ENCODE results near the gene COA3. TPM values are rescaled to one million over a fixed set of nuclear protein-coding genes. Genes with fewer than 3 reads are reported as not detected.

The COA3 gene
- total RNA-seq, 1 experiment from 2014 or later: 64.1 TPM

DNA sequence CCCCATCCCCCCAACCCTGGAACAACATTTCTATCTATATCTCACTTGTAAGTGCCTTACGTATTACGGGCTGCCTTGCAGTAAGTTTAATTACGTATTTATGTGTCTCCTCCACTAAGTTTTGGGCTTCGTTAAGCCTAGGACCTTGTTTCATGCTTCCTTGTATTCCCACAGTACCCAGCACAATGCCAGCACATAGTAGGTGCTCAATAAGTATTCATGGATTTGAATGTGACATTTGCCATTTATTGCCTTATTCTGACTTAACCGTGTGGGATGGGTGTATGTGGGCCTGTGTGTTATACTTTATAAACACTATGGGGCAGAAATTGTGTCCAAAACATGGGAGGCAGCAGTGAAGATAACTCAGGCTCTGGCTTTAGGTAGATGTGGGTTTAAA is 6.0 kb downstream of the COA3 start:
- H3K4me3 ChIP-seq (ENCODE audit: low read length): no peak overlapping the region
- peaks cover 5% of the 10 kb centered on the region for H3K79me2 ChIP-seq (ENCODE audit: low read length)
- no peaks in the 10 kb centered on the region for H3K9me3 ChIP-seq (ENCODE audit: low read length)

DNA sequence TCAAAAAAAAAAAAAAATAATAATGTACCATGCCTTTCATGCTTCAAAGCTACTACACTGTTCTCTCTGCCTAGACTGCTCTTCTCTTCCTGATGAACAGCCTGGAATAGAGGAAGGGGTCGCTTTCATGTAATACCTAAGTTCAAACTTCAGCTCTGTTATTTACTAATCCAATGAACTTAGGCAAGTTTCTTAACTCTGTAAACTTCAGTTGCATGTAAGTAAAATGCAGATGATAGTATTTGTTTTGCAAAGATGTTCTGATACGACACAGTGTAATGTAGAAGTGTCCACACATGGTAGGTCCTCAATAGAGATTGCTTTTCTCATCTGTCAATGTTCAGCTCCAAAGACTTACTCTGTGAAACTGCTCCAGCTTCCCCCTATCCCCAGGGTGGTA is 6.6 kb downstream of the COA3 start:
- DNase-seq: no peak
- no peaks in the 10 kb centered on the region; the same call in 1 of the 2 replicates for H3K36me3 ChIP-seq (ENCODE audit: insufficient read depth, low read length)

More for the DNA sequence above, 6.0 kb downstream of the COA3 start:
- no peak for DNase-seq
- Histone ChIP-seq H3K4me2 (ENCODE audit: low read depth, low read length, poor library complexity, severe bottlenecking) (no peak overlapping the region), H3K27me3 (ENCODE audit: low read length) (no peaks in the 10 kb centered on the region), H3K4me1 (ENCODE audit: low read length) (peaks cover 6% of the 10 kb centered on the region), H3K9ac (ENCODE audit: low read length) (no peak overlapping the region), H2AFZ (ENCODE audit: low read length) (no peak overlapping the region), H3K9me2 (replicated peaks; ENCODE audit: insufficient read depth, low read length) (no peaks in the 10 kb centered on the region), H3K27ac (ENCODE audit: low read length) (no peak overlapping the region), H3K36me3 (ENCODE audit: insufficient read depth, low read length) (no peaks in the 10 kb centered on the region; the same call in 1 of the 2 replicates), H4K20me1 (ENCODE audit: insufficient read depth, low read depth, low read length) (no peaks in the 10 kb centered on the region)

GRCh38 chr17:42787266-42787665 is 11.2 kb downstream of the COA3 start:
- no peaks in the 10 kb centered on the region for H4K20me1 ChIP-seq (ENCODE audit: insufficient read depth, low read depth, low read length)
- no peak overlapping the region for H3K27ac ChIP-seq (ENCODE audit: low read length)
- H3K36me3 ChIP-seq (ENCODE audit: insufficient read depth, low read length): no peaks in the 10 kb centered on the region; the same call in 1 of the 2 replicates
- H3K79me2 ChIP-seq (ENCODE audit: low read length): no peaks in the 10 kb centered on the region
- H3K27me3 ChIP-seq (ENCODE audit: low read length): no peaks in the 10 kb centered on the region
- H2AFZ ChIP-seq (ENCODE audit: low read length): no peak overlapping the region
- no peak overlapping the region for H3K4me2 ChIP-seq (ENCODE audit: low read depth, low read length, poor library complexity, severe bottlenecking)
- H3K9me2 ChIP-seq (replicated peaks; ENCODE audit: insufficient read depth, low read length): no peaks in the 10 kb centered on the region
- no peak overlapping the region for H3K9ac ChIP-seq (ENCODE audit: low read length)
- H3K4me1 ChIP-seq (ENCODE audit: low read length): no peaks in the 10 kb centered on the region
- no peaks in the 10 kb centered on the region for H3K9me3 ChIP-seq (ENCODE audit: low read length)
- no peak overlapping the region for H3K4me3 ChIP-seq (ENCODE audit: low read length)
- DNase-seq: no peak

More for the DNA sequence above, 6.6 kb downstream of the COA3 start:
- Histone ChIP-seq H3K27ac (ENCODE audit: low read length) (no peak overlapping the region), H2AFZ (ENCODE audit: low read length) (no peak overlapping the region), H3K9me2 (replicated peaks; ENCODE audit: insufficient read depth, low read length) (no peaks in the 10 kb centered on the region), H3K9ac (ENCODE audit: low read length) (no peak overlapping the region), H4K20me1 (ENCODE audit: insufficient read depth, low read depth, low read length) (no peaks in the 10 kb centered on the region), H3K79me2 (ENCODE audit: low read length) (no peaks in the 10 kb centered on the region), H3K9me3 (ENCODE audit: low read length) (no peaks in the 10 kb centered on the region), H3K4me2 (ENCODE audit: low read depth, low read length, poor library complexity, severe bottlenecking) (no peak overlapping the region), H3K27me3 (ENCODE audit: low read length) (no peaks in the 10 kb centered on the region), H3K4me1 (ENCODE audit: low read length) (no peaks in the 10 kb centered on the region; the same call in none of the 2 replicates), H3K4me3 (ENCODE audit: low read length) (no peak overlapping the region)

DNA sequence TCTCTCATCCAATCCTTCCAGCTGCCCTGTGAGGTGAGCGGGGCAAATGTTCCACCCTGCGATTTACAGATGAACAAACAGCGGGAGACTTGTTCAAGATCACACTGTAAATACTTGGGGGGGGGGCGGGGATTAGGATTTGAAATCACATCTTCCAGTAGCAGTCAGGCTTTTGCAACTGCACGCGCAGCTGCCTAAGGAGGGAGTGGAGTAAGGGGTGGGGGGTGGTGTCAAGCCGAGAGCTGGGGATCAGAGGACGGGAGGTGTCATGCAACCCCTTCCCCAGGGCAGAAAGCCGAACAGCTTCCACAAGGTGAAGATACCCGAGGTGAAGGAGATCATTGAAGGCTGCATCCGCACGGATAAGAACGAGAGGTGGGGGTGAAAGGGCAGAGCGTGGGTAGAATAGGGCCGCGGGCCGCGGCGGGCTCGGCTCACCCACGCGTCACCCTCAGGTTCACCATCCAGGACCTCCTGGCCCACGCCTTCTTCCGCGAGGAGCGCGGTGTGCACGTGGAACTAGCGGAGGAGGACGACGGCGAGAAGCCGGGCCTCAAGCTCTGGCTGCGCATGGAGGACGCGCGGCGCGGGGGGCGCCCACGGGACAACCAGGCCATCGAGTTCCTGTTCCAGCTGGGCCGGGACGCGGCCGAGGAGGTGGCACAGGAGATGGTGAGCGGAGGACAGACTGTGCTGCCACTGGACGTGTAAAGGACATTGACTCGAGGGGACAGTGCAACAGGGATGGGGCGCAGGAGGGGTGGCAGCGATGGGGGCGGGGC is 13.5 kb downstream of the COA3 start:
- H3K9me2 ChIP-seq (replicated peaks; ENCODE audit: insufficient read depth, low read length): no peaks in the 10 kb centered on the region
- DNase-seq: no peak
- H2AFZ ChIP-seq (ENCODE audit: low read length): no peak overlapping the region
- no peaks in the 10 kb centered on the region; the same call in 1 of the 2 replicates for H3K36me3 ChIP-seq (ENCODE audit: insufficient read depth, low read length)
- H3K27ac ChIP-seq (ENCODE audit: low read length): no peak overlapping the region
- no peak overlapping the region for H3K4me3 ChIP-seq (ENCODE audit: low read length)
- no peaks in the 10 kb centered on the region for H4K20me1 ChIP-seq (ENCODE audit: insufficient read depth, low read depth, low read length)
- H3K4me1 ChIP-seq (ENCODE audit: low read length): no peaks in the 10 kb centered on the region
- H3K4me2 ChIP-seq (ENCODE audit: low read depth, low read length, poor library complexity, severe bottlenecking): no peak overlapping the region
- H3K9ac ChIP-seq (ENCODE audit: low read length): no peak overlapping the region
- no peaks in the 10 kb centered on the region for H3K27me3 ChIP-seq (ENCODE audit: low read length)
- H3K79me2 ChIP-seq (ENCODE audit: low read length): no peaks in the 10 kb centered on the region
- H3K9me3 ChIP-seq (ENCODE audit: low read length): no peaks in the 10 kb centered on the region

DNA sequence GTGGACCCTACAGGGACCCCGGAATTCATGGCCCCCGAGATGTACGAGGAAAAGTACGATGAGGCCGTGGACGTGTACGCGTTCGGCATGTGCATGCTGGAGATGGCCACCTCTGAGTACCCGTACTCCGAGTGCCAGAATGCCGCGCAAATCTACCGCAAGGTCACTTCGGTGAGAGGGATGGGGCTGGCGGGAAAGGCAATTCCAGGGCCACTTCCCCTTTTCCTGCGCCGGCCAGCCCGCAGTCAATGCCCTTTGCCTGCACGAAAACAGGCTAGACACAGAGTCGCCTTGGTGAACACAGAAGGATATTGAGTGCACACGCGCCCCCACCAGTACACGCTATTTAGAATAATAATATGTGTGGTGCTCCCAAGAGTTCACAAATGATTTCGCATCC is 14.1 kb downstream of the COA3 start:
- no peak overlapping the region for H3K4me2 ChIP-seq (ENCODE audit: low read depth, low read length, poor library complexity, severe bottlenecking)
- no peak overlapping the region for H2AFZ ChIP-seq (ENCODE audit: low read length)
- DNase-seq: no peak
- no peaks in the 10 kb centered on the region for H3K79me2 ChIP-seq (ENCODE audit: low read length)
- H3K4me1 ChIP-seq (ENCODE audit: low read length): no peaks in the 10 kb centered on the region
- H3K27me3 ChIP-seq (ENCODE audit: low read length): no peaks in the 10 kb centered on the region
- no peaks in the 10 kb centered on the region for H3K9me3 ChIP-seq (ENCODE audit: low read length)
- no peaks in the 10 kb centered on the region for H3K9me2 ChIP-seq (replicated peaks; ENCODE audit: insufficient read depth, low read length)
- no peak overlapping the region for H3K9ac ChIP-seq (ENCODE audit: low read length)
- no peak overlapping the region for H3K27ac ChIP-seq (ENCODE audit: low read length)
- no peaks in the 10 kb centered on the region; the same call in 1 of the 2 replicates for H3K36me3 ChIP-seq (ENCODE audit: insufficient read depth, low read length)
- no peaks in the 10 kb centered on the region for H4K20me1 ChIP-seq (ENCODE audit: insufficient read depth, low read depth, low read length)
- H3K4me3 ChIP-seq (ENCODE audit: low read length): no peak overlapping the region

GRCh38 chr17:42783791-42784138 is 14.7 kb downstream of the COA3 start:
- no peak for DNase-seq
- no peak overlapping the region for H3K27ac ChIP-seq (ENCODE audit: low read length)
- H3K27me3 ChIP-seq (ENCODE audit: low read length): no peaks in the 10 kb centered on the region
- no peak overlapping the region for H3K4me3 ChIP-seq (ENCODE audit: low read length)
- H3K79me2 ChIP-seq (ENCODE audit: low read length): no peaks in the 10 kb centered on the region
- no peaks in the 10 kb centered on the region for H3K9me2 ChIP-seq (replicated peaks; ENCODE audit: insufficient read depth, low read length)
- no peak overlapping the region for H3K4me2 ChIP-seq (ENCODE audit: low read depth, low read length, poor library complexity, severe bottlenecking)
- no peak overlapping the region for H3K9ac ChIP-seq (ENCODE audit: low read length)
- H4K20me1 ChIP-seq (ENCODE audit: insufficient read depth, low read depth, low read length): no peaks in the 10 kb centered on the region
- H3K9me3 ChIP-seq (ENCODE audit: low read length): no peaks in the 10 kb centered on the region
- no peak overlapping the region for H2AFZ ChIP-seq (ENCODE audit: low read length)
- H3K36me3 ChIP-seq (ENCODE audit: insufficient read depth, low read length): no peaks in the 10 kb centered on the region; the same call in 1 of the 2 replicates
- H3K4me1 ChIP-seq (ENCODE audit: low read length): no peaks in the 10 kb centered on the region

DNA sequence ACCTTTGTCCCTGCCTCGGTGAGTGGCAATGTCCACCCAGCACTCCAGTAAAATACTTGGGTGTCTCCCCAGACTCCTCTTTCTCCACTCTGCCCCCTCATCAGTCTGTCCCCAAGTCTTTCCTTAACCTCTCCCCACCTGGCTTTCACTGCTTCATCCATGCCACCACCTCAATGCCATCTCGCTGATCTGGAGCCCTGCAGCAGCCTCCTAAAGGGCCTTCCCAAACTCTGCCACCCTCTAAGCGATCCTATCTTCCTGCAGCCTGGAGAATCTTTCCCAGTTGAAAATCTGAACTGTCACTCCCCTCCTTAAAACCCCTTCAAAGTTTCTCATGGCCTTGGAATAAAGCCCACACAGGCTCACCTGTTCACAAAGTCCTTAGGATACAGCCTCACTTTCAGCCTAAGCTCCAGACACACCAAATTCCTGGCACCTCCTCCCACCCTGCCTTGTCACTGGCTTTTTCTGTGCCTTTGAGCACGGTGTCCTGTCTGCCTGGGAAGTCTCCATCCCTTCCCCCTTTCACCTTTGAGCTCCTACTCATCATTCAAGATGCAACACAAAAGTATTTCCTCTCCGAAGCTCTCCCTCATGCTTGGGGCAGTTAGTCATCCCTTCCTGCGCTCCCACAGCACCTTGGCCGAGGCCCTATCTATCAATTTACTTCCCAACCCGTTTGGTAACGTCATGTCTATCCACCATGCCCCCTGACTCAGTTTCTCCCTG is 15.3 kb downstream of the COA3 start:
- Histone ChIP-seq H3K27me3 (ENCODE audit: low read length) (no peaks in the 10 kb centered on the region), H3K27ac (ENCODE audit: low read length) (no peak overlapping the region), H3K4me3 (ENCODE audit: low read length) (no peak overlapping the region)

GRCh38 chr17:42782166-42783061 is 16.1 kb downstream of the COA3 start:
- H2AFZ ChIP-seq (ENCODE audit: low read length): no peak overlapping the region
- H3K9me3 ChIP-seq (ENCODE audit: low read length): no peaks in the 10 kb centered on the region
- no peaks in the 10 kb centered on the region for H3K27me3 ChIP-seq (ENCODE audit: low read length)
- no peak for DNase-seq
- H3K79me2 ChIP-seq (ENCODE audit: low read length): no peaks in the 10 kb centered on the region
- no peaks in the 10 kb centered on the region for H3K4me1 ChIP-seq (ENCODE audit: low read length)
- no peaks in the 10 kb centered on the region for H3K9me2 ChIP-seq (replicated peaks; ENCODE audit: insufficient read depth, low read length)
- H3K9ac ChIP-seq (ENCODE audit: low read length): no peak overlapping the region
- no peak overlapping the region for H3K27ac ChIP-seq (ENCODE audit: low read length)
- H4K20me1 ChIP-seq (ENCODE audit: insufficient read depth, low read depth, low read length): no peaks in the 10 kb centered on the region
- H3K36me3 ChIP-seq (ENCODE audit: insufficient read depth, low read length): no peaks in the 10 kb centered on the region
- no peak overlapping the region for H3K4me2 ChIP-seq (ENCODE audit: low read depth, low read length, poor library complexity, severe bottlenecking)
- no peak overlapping the region for H3K4me3 ChIP-seq (ENCODE audit: low read length)

More for the DNA sequence above, 15.3 kb downstream of the COA3 start:
- Histone ChIP-seq H3K36me3 (ENCODE audit: insufficient read depth, low read length) (no peaks in the 10 kb centered on the region), H3K4me2 (ENCODE audit: low read depth, low read length, poor library complexity, severe bottlenecking) (no peak overlapping the region), H3K79me2 (ENCODE audit: low read length) (no peaks in the 10 kb centered on the region), H3K4me1 (ENCODE audit: low read length) (no peaks in the 10 kb centered on the region), H3K9ac (ENCODE audit: low read length) (no peak overlapping the region), H3K9me2 (replicated peaks; ENCODE audit: insufficient read depth, low read length) (no peaks in the 10 kb centered on the region), H4K20me1 (ENCODE audit: insufficient read depth, low read depth, low read length) (no peaks in the 10 kb centered on the region), H3K9me3 (ENCODE audit: low read length) (no peaks in the 10 kb centered on the region), H2AFZ (ENCODE audit: low read length) (no peak overlapping the region)
- no peak for DNase-seq
